Caco-2 (cell line): ENCODE measurements around the gene LYG2. TPM values are rescaled to one million over a fixed set of nuclear protein-coding genes. Genes with fewer than 3 reads are reported as not detected.
"Not testable (repeated sequence)": the region's sequence is repeated elsewhere in the genome, so short reads cannot be mapped to it uniquely, and the experiment has no call there.

Source experiments
- BruUV-seq: library from RNA; stranded (reverse); fragments of 400-500 nt; replicated peaks from 2 replicates; lab custom pipeline; 2021; lab: Mats Ljungman, UMichigan
- CTCF ChIA-PET: fragments of 300-600 bp; sonication (Branson Sonifier 250); formaldehyde crosslinking; loops from one replicate; lab custom pipeline; 2022; ENCODE audit warnings: antibody characterized with exemption; lab: Charles Lee
- POLR2A ChIA-PET: fragments of 300-600 bp; sonication (Branson Sonifier 250); formaldehyde crosslinking; loops from one replicate; lab custom pipeline; 2022; ENCODE audit warnings: antibody characterized with exemption; lab: Charles Lee
- DNase-seq, 2 experiments: peaks; one replicate each; pipeline versions ENCODE4 v3.0.0 to v3.0.0-alpha.2; 2020 to 2022
- H3K27me3 ChIP-seq: replicated peaks from 2 replicates; pipeline ENCODE4 v1.6.0; 2011; ENCODE audit warnings: low read length; ENCODE audit not compliant: control insufficient read depth, insufficient read depth
- H3K36me3 ChIP-seq: 2 replicates; pipeline ENCODE4 v1.5.1; 2011; ENCODE audit warnings: low read length; ENCODE audit not compliant: control insufficient read depth, insufficient read depth
- H3K4me1 ChIP-seq: fragments of 250-450 bp; sonication (Bioruptor Pico); 2 replicates; pipeline ENCODE4 v1.5.1; 2020; ENCODE audit warnings: mild to moderate bottlenecking
- H3K4me3 ChIP-seq: 2 replicates; pipeline ENCODE4 v1.5.1; 2011; ENCODE audit warnings: low read depth, mild to moderate bottlenecking, control low read depth, low read length
- H3K9me3 ChIP-seq: fragments of 250-450 bp; sonication (Bioruptor Pico); 2 replicates; pipeline ENCODE4 v1.5.1; 2020; ENCODE audit warnings: mild to moderate bottlenecking, moderate library complexity
- H3K27ac Mint-ChIP-seq: one replicate; pipeline ENCODE4 v1.8.0; 2022; ENCODE audit warnings: mixed read lengths; ENCODE audit not compliant: unreplicated experiment
- H3K27me3 Mint-ChIP-seq: one replicate; pipeline ENCODE4 v1.8.0; 2022; ENCODE audit warnings: mixed read lengths; ENCODE audit not compliant: insufficient read depth, unreplicated experiment
- H3K36me3 Mint-ChIP-seq: one replicate; pipeline ENCODE4 v1.8.0; 2022; ENCODE audit warnings: mild to moderate bottlenecking, mixed read lengths; ENCODE audit not compliant: insufficient read depth, unreplicated experiment
- H3K4me1 Mint-ChIP-seq: one replicate; pipeline ENCODE4 v1.8.0; 2022; ENCODE audit warnings: low read depth, mixed read lengths; ENCODE audit not compliant: unreplicated experiment
- H3K4me3 Mint-ChIP-seq: one replicate; pipeline ENCODE4 v1.8.0; 2022; ENCODE audit warnings: mild to moderate bottlenecking, moderate library complexity, mixed read lengths; ENCODE audit not compliant: unreplicated experiment
- H3K9me3 Mint-ChIP-seq: one replicate; pipeline ENCODE4 v1.8.0; 2022; ENCODE audit warnings: mixed read lengths; ENCODE audit not compliant: unreplicated experiment
- intact Hi-C: fragments of 100-400 bp; cut with micrococcal nuclease; formaldehyde crosslinking; loops from one replicate; pipeline ENCODE4 v1.10.0; 2022; ENCODE audit not compliant: unreplicated experiment
- total RNA-seq: library from RNA; stranded (reverse); gene quantifications from 2 replicates; pipeline ENCODE4 v1.2.3, GENCODE V29; 2022
- TF ChIP-seq, protein P1 (sequence below), 2 experiments: fragments of 200-600 bp in 1 of 2; IDR thresholded peaks; 1 replicate in 1 of 2; 2 replicates in 1 of 2; pipeline versions ENCODE4 v1.5.1 to v1.8.0; 2011 to 2022; ENCODE audit warnings: antibody characterized with exemption in 1 of 2, control low read depth in 1 of 2, inconsistent platforms in 1 of 2, low read depth in 1 of 2, low read length in 1 of 2, mild to moderate bottlenecking in 1 of 2, moderate library complexity in 1 of 2; ENCODE audit not compliant: insufficient read depth in 1 of 2, severe bottlenecking in 1 of 2, unreplicated experiment in 1 of 2

The LYG2 gene
- total RNA-seq, 1 experiment from 2014 or later = not detected

DNA sequence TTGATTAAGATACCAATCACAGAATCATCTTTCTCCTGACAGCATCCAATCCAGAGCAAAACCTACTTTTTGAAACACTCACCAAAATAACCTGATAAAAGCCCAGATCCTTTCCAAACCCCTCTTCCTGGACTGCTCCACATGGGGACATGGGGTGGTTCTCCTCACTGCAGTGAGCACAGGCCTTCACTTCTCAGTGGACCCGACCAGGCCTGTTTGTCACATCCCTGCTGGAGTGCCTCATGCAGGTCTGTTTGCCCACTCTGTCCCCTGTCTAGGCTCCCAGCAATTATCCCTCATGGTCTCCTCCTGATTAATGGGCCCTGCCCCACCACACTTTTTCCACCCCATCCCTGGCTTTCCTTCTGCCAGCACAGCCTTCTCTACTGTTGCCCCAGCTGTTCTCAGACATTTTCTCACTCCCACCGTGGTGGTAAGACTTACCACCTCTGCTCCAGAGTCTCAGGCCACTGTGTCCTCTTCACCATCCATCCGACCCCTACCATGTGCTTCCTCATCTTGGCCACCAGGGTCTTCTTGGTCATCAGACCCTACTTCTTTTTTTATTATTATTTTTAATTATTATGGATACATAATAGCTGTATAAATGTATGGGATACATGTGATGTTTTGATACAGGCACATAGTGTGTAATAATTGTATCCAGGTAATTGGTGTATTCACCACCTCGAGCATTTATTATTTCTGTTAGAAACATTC is 53.3 kb downstream of the LYG2 start:
- Mint-ChIP-seq H3K36me3 (peaks cover 14% of the 10 kb centered on the region), H3K27me3 (no peaks in the 10 kb centered on the region), H3K27ac (no peak overlapping the region), H3K4me3 (no peak overlapping the region), H3K4me1 (no peaks in the 10 kb centered on the region), H3K9me3 (peaks cover 34% of the 10 kb centered on the region)
- no TSS peak for BruUV-seq
- H3K9me3 ChIP-seq = peaks cover 32% of the 10 kb centered on the region
- no peak for DNase-seq
- intact Hi-C loops = no loop called here
- H3K27me3 ChIP-seq = no peaks in the 10 kb centered on the region
- H3K4me3 ChIP-seq = no peak overlapping the region
- POLR2A ChIA-PET = no interaction called here
- H3K36me3 ChIP-seq = no peaks in the 10 kb centered on the region
- CTCF ChIA-PET = interaction anchor here (0.8 kb wide), 1 partner anchor 21 kb away, joined by 3 read pairs; the partner anchor contains the start of genes MITD1 and MRPL30
- TF ChIP-seq, protein P1, sequence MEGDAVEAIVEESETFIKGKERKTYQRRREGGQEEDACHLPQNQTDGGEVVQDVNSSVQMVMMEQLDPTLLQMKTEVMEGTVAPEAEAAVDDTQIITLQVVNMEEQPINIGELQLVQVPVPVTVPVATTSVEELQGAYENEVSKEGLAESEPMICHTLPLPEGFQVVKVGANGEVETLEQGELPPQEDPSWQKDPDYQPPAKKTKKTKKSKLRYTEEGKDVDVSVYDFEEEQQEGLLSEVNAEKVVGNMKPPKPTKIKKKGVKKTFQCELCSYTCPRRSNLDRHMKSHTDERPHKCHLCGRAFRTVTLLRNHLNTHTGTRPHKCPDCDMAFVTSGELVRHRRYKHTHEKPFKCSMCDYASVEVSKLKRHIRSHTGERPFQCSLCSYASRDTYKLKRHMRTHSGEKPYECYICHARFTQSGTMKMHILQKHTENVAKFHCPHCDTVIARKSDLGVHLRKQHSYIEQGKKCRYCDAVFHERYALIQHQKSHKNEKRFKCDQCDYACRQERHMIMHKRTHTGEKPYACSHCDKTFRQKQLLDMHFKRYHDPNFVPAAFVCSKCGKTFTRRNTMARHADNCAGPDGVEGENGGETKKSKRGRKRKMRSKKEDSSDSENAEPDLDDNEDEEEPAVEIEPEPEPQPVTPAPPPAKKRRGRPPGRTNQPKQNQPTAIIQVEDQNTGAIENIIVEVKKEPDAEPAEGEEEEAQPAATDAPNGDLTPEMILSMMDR (IDR thresholded peaks at IDR 0.05; ENCODE audit: insufficient read depth in 1 of 2, low read depth in 1 of 2, low read length in 1 of 2, severe bottlenecking in 1 of 2, unreplicated experiment in 1 of 2) = peak in 1 of 2 experiments; percentile 30
- peaks cover 4% of the 10 kb centered on the region; the same call in 1 of the 2 replicates for H3K4me1 ChIP-seq

DNA sequence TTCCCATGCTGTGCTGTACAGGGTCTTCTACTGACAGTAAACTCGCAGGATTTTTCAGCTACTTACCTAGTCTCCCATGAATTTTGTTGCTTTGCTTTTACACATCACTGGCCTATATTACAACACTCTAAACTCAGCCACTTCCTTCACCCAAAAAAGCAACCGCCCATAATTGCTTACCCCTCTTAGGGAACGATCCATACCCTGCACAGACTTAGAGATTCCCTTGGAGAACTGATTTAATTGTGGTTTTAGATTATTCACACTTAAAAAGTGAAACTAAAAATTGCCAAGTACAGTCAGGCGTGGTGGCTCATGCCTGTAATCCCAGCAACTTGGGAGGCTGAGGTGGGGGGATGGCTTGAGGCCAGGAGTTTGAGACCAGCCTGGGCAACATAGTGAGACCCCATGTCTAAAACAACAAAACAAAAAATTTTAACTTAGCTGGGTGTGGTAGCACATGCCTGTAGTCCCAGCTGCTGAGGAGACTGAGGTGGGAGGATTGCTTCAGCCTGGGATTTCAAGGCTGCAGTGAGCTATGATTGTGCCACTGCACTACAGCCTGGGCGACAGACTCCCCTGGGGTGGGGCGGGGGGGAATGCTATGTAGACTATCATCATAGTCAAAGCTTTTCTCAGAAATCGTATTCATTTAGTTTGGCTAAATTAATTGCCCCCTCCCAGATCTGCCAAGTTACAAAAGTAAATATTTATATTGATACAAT is 55.2 kb downstream of the LYG2 start:
- no peaks in the 10 kb centered on the region for H3K36me3 ChIP-seq
- intact Hi-C loops = no loop called here
- TF ChIP-seq, protein P1 (IDR thresholded peaks at IDR 0.05; ENCODE audit: insufficient read depth in 1 of 2, low read depth in 1 of 2, low read length in 1 of 2, severe bottlenecking in 1 of 2, unreplicated experiment in 1 of 2) = no peak
- Mint-ChIP-seq H3K9me3 (peaks cover 16% of the 10 kb centered on the region), H3K4me3 (no peak overlapping the region), H3K27me3 (no peaks in the 10 kb centered on the region), H3K36me3 (peaks cover 15% of the 10 kb centered on the region), H3K27ac (no peak overlapping the region), H3K4me1 (no peaks in the 10 kb centered on the region)
- H3K27me3 ChIP-seq = no peaks in the 10 kb centered on the region
- ChIA-PET POLR2A (no interaction called here), CTCF (no interaction called here)
- no peak overlapping the region for H3K4me3 ChIP-seq
- peaks cover 4% of the 10 kb centered on the region; the same call in 1 of the 2 replicates for H3K4me1 ChIP-seq
- no peak for DNase-seq
- BruUV-seq = no TSS peak
- H3K9me3 ChIP-seq = peaks cover 16% of the 10 kb centered on the region

DNA sequence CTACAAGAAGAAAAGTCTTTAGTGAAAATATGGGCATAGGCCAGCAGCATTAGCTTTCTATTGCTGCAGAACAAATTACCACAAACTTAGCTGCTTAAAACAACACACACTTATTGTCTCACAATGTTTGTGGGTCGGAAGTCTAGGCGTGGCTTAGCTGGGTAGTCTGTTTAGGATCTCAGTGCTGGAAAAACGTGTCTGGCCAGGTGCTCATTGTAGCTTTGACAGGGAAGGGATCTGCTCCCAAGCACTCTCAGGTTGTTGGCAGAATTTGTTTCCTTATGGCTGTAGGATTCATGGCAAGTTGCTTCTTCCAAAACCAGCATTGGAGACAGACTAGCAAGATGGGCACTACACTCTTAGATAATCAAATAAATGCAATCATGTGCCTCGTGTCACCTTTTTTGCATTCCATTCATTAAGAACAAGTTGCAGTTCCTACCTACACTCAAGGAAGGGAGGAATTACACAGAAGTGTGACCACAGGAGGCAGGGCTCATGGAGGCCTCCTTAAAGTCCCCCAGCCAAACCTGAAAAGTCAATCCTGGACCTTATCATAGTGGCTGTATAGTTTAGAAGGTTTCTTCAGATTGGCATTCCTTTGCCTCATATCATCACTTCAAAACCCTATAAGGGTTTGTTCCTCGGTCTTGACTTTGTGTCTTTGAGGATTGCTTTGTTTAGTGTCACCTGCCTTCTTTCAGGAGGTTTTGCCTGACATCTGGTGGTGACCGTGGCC is 57.2 kb downstream of the LYG2 start:
- H3K4me1 ChIP-seq = peaks cover 4% of the 10 kb centered on the region; the same call in 1 of the 2 replicates
- Mint-ChIP-seq H3K27me3 (no peaks in the 10 kb centered on the region), H3K9me3 (peaks cover 5% of the 10 kb centered on the region), H3K4me3 (no peak overlapping the region), H3K4me1 (no peaks in the 10 kb centered on the region), H3K36me3 (peaks cover 22% of the 10 kb centered on the region), H3K27ac (no peak overlapping the region)
- no peak for DNase-seq
- H3K9me3 ChIP-seq = 0 out of 2 replicates have a peak, but pooled peaks cover 4% of the 10 kb centered on the region
- H3K36me3 ChIP-seq = no peaks in the 10 kb centered on the region; the same call in 1 of the 2 replicates
- H3K4me3 ChIP-seq = no peak overlapping the region
- BruUV-seq = no TSS peak
- ChIA-PET CTCF (no interaction called here), POLR2A (no interaction called here)
- intact Hi-C loops = loop anchor here (1.0 to 5.0 kb wide), 2 partner anchors 15 to 111 kb away; no protein-coding TSS in a partner anchor
- TF ChIP-seq, protein P1 (IDR thresholded peaks at IDR 0.05; ENCODE audit: insufficient read depth in 1 of 2, low read depth in 1 of 2, low read length in 1 of 2, severe bottlenecking in 1 of 2, unreplicated experiment in 1 of 2) = peak in 1 of 2 experiments; percentile 34
- H3K27me3 ChIP-seq = no peaks in the 10 kb centered on the region

DNA sequence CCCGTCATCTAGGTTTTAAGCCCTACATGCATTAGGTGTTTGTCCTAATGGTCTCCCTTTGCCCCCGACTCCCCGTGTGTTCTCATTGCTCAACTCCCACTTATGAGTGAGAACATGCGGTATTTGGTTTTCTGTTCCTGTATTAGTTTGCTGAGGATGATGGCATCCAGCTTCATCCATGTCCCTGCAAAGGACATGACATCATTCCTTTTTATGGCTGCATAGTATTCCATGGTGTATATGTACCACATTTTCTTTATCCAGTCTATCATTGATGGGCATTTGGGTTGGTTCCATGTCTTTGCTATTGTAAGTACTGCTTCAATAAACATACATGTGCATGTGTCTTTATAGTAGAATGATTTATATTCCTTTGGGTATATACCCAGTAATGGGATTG is 63.1 kb downstream of the LYG2 start:
- H3K27me3 Mint-ChIP-seq, H3K9me3 ChIP-seq, intact Hi-C loops, H3K27me3 ChIP-seq, DNase-seq, H3K4me1 ChIP-seq, POLR2A ChIA-PET, H3K4me3 Mint-ChIP-seq, CTCF ChIA-PET, BruUV-seq, H3K36me3 ChIP-seq, H3K4me3 ChIP-seq, H3K4me1 Mint-ChIP-seq, H3K27ac Mint-ChIP-seq, H3K9me3 Mint-ChIP-seq: not testable (repeated sequence)
- peaks cover 36% of the 10 kb centered on the region for H3K36me3 Mint-ChIP-seq
